HUES6 (cell line): ENCODE data around the gene TBC1D5.
"Not testable (repeated sequence)": the region's sequence is repeated elsewhere in the genome, so short reads cannot be mapped to it uniquely, and the experiment has no call there.

Experiments
- H3K27ac ChIP-seq: 2 replicates; pipeline ENCODE4 v1.7.0; 2013; ENCODE audit warnings: low read depth, mild to moderate bottlenecking, low read length, inconsistent platforms
- H3K27me3 ChIP-seq: 2 replicates; pipeline ENCODE4 v1.6.1; 2013; ENCODE audit warnings: low read length; ENCODE audit not compliant: control insufficient read depth, insufficient read depth
- H3K36me3 ChIP-seq: 2 replicates; pipeline ENCODE4 v1.6.1; 2013; ENCODE audit warnings: low read length; ENCODE audit not compliant: control insufficient read depth, insufficient read depth
- H3K4me1 ChIP-seq: 2 replicates; pipeline ENCODE4 v1.6.1; 2013; ENCODE audit warnings: low read length; ENCODE audit not compliant: control insufficient read depth, insufficient read depth
- H3K4me3 ChIP-seq: 2 replicates; pipeline ENCODE4 v1.5.1; 2013; ENCODE audit warnings: low read depth, low read length
- H3K9ac ChIP-seq: one replicate; pipeline ENCODE4 v1.6.1; 2013; ENCODE audit warnings: mild to moderate bottlenecking, low read length
- H3K9me3 ChIP-seq: 2 replicates; pipeline ENCODE4 v1.6.1; 2013; ENCODE audit warnings: low read depth, low read length; ENCODE audit not compliant: control insufficient read depth, insufficient read depth

TBC1D5 gene

DNA sequence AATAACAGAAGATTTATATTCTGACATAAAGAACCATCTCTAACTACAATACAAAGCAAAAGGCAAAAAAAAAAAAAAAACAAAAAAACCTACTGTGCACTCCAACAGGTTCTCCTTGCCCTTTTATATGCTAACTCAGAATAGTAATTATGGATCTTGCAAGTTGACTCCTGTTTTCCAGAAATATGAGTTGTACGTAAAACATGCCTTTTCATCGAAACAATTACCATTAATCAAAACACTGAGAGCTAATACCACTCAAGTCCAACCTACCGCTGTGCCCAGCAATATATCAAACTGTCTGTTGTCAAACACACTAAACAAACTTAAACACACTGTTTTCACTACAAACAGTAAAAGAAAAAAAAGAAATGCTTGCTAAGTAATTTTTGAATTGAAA, 389.8 kb downstream of the TBC1D5 start:
- Histone ChIP-seq H3K27me3 (no peaks in the 10 kb centered on the region), H3K4me3 (no peak overlapping the region), H3K9me3 (no peaks in the 10 kb centered on the region), H3K9ac (no peak overlapping the region), H3K4me1 (no peaks in the 10 kb centered on the region; the same call in 1 of the 2 replicates), H3K36me3 (no peaks in the 10 kb centered on the region), H3K27ac (no peak overlapping the region)

DNA sequence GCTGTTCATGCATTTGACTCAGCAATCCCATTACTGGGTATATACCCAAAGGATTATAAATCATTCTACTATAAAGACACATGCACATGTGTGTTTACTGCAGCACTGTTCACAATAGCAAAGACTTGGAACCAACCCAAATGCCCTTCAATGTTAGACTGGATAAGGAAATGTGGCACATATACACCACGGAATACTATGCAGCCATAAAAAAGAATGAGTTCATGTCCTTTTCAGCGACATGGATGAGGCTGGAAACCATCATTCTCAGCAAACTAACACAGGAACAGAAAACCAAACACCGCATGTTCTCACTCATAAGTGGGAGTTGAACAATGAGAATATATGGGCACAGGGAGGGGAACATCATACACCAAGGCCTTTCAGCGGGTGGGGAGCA, 391.2 kb downstream of the TBC1D5 start:
- not testable (repeated sequence) for H3K36me3 ChIP-seq

DNA sequence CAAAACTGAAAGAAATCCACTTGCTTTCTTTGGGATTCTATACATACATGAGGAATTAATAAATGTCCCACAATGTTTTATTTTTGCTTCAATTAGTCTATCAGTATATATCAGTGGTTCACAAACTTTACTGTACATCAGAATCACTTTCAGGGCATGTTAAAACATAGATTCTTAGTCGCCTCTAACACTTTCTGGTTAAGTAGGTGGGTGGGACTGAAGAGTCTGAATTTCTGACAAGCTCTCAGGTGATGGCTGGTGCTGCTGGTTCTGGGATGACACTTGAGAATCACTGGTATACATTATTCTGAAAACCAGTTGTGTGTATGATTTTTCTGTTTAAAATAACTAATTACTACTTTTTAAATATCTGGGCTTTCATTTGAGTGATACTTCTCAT, 393.3 kb downstream of the TBC1D5 start:
- Histone ChIP-seq H3K27ac (peak overlapping the region; percentile 26; the same call in 1 of the 2 replicates), H3K4me1 (no peaks in the 10 kb centered on the region), H3K27me3 (no peaks in the 10 kb centered on the region), H3K9me3 (no peaks in the 10 kb centered on the region), H3K4me3 (no peak overlapping the region), H3K36me3 (no peaks in the 10 kb centered on the region), H3K9ac (no peak overlapping the region)

More for the DNA sequence above, 391.2 kb downstream of the TBC1D5 start:
- H3K9ac ChIP-seq, H3K27ac ChIP-seq, H3K9me3 ChIP-seq, H3K4me1 ChIP-seq, H3K27me3 ChIP-seq, H3K4me3 ChIP-seq: not testable (repeated sequence)

DNA sequence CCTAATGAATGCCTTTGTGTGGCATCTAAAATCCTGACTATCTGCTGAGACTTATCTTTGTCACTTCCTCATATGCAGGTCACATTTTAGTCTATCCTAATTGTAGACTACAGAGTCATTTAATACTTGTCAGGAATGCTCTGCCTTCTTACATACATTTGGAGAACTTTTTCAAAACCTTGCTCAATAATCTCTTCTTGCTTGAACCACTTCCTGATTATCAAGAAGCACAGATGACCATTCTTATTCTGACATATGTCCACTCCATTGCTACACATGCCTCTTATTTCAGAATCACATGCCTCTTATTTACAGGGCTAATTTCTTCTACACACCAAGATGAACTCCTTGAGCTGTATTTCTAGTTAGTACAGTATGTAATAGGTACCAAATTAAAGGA, 400.3 kb downstream of the TBC1D5 start:
- Histone ChIP-seq H3K9me3 (no peaks in the 10 kb centered on the region), H3K4me1 (no peaks in the 10 kb centered on the region), H3K27me3 (no peaks in the 10 kb centered on the region), H3K9ac (no peak overlapping the region), H3K36me3 (no peaks in the 10 kb centered on the region), H3K27ac (no peak overlapping the region), H3K4me3 (no peak overlapping the region)

DNA sequence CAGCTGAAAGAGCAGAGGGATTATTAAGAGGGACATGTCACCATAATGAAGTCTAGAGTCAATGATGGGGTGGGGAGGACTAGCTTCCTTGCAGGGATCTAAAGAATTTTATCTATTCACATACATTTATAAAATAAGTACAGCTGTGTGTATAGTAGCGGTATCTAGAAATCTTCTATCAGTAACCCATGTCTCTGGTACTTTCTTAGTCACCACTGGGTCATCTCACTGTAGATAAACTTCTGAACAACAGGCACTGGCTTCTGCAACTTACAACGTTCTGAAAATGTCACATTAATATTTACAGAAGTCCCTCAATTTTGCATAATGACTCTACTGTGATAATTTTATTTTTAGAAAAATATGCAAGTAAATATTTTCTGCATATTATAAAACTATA, 401.7 kb downstream of the TBC1D5 start:
- H3K27me3 ChIP-seq = no peaks in the 10 kb centered on the region
- no peak overlapping the region for H3K27ac ChIP-seq
- no peaks in the 10 kb centered on the region for H3K36me3 ChIP-seq
- no peak overlapping the region for H3K4me3 ChIP-seq
- no peaks in the 10 kb centered on the region for H3K9me3 ChIP-seq
- H3K9ac ChIP-seq = no peak overlapping the region
- H3K4me1 ChIP-seq = no peaks in the 10 kb centered on the region

DNA sequence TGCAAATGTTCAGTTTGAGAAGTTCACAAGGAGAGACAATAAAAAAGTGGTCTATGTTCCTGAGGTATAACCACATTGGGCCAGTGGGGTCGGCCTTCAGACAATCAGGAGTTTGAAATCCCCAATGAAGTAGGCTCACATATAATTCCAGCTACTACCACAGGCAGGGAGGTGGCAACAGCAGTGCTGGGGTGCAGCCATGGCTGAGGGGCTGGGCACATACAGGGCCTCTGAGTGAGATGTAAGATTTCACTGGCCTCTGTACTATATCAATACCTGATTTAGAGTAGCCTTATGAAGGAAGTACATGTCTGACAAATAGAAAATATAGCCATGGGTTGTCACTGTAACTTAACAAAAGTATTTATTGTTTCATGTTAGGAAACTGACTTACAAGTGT, 402.2 kb downstream of the TBC1D5 start:
- no peaks in the 10 kb centered on the region for H3K27me3 ChIP-seq
- H3K27ac ChIP-seq = no peak overlapping the region
- H3K4me3 ChIP-seq = no peak overlapping the region
- H3K36me3 ChIP-seq = no peaks in the 10 kb centered on the region
- H3K9ac ChIP-seq = no peak overlapping the region
- H3K4me1 ChIP-seq = no peaks in the 10 kb centered on the region
- H3K9me3 ChIP-seq = no peaks in the 10 kb centered on the region

DNA sequence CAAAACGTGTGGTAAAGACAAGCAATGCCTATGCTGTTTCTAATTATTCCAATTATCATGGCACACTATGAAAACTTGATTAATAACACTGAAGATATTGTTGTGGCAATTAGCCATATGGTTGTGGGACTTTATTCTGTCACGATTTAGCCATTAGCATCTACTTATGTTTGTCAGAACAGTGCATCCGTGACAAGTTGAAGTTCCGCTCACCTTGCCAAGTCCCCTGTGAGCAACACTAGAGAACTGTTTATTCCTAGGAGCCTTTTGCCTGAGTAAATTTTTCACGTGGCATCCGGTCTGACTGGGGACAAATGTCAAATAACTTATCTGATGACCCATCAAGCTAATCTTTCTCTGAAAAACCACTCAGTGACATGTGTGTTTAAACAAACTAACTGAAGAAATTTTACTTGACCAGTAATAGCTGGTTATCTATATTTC, 403.3 kb downstream of the TBC1D5 start:
- no peak overlapping the region for H3K4me3 ChIP-seq
- no peak overlapping the region for H3K9ac ChIP-seq
- H3K4me1 ChIP-seq = peaks cover under 1% of the 10 kb centered on the region; the same call in 1 of the 2 replicates
- no peaks in the 10 kb centered on the region for H3K9me3 ChIP-seq
- no peaks in the 10 kb centered on the region for H3K36me3 ChIP-seq
- no peaks in the 10 kb centered on the region for H3K27me3 ChIP-seq
- H3K27ac ChIP-seq = no peak overlapping the region

DNA sequence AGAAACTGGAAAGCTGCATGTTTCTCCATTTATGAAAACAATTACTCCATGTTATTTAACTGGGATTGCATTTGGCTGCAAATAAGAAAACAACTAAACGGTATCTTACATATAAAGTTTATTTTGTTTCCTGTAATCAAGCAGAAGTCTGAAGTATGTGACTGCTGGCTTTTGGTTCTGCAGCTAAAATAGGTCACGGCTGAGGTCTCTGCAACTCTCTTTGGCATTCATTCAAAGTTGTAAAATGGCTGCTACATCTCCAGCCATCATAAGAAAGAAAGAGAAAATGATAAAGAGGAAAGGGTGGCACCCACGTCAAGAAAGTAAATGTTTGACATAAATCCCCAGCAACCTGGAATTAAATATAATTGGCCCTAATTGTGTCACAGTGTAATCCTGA, 406.1 kb downstream of the TBC1D5 start:
- Histone ChIP-seq H3K9me3 (no peaks in the 10 kb centered on the region), H3K36me3 (no peaks in the 10 kb centered on the region), H3K27ac (no peak overlapping the region), H3K9ac (no peak overlapping the region), H3K4me1 (peaks cover 5% of the 10 kb centered on the region; the same call in 1 of the 2 replicates), H3K4me3 (no peak overlapping the region), H3K27me3 (no peaks in the 10 kb centered on the region)

DNA sequence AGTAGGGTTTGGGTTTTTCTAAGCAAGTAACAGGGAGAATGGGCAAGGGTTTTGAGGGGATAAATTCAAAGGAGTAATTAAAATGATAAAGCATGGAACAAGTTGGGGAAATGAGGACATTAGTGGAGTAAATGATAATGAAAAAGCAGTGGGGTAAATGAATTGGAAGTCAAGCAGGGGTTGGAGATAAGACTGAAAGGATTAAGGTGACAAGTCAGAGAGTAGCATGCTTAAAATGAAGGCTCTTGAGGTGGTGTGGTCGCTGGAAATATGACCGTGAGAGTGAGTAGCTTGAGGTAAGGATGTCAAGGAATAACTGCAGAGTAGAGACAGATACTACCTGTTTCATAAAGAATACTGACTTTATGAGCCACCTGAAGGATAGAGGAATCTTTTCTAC, 408.5 kb downstream of the TBC1D5 start:
- Histone ChIP-seq H3K4me3 (no peak overlapping the region), H3K4me1 (peaks cover 5% of the 10 kb centered on the region; the same call in 1 of the 2 replicates), H3K9ac (no peak overlapping the region), H3K27me3 (no peaks in the 10 kb centered on the region), H3K36me3 (no peaks in the 10 kb centered on the region), H3K9me3 (no peaks in the 10 kb centered on the region), H3K27ac (no peak overlapping the region)

DNA sequence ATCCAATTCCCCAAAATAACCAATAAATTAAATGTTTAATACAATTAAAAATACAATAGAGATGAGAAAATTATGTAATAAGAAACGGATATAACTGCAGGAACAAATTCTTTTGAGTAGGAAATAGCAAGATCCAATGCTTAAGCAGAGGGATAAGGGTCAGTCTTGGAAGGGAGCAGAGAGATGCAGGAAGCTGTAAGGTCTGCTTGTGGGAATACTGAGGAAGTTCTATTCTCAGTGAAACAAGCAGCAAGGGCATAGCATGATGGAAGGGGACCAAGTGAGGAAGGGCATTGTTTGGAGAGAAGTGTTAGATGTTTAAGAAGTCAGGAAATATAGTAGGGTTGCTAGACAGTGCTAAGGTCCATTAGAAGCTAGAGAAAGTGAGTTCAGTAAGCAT, 409.0 kb downstream of the TBC1D5 start:
- Histone ChIP-seq H3K9ac (no peak overlapping the region), H3K4me1 (peaks cover 5% of the 10 kb centered on the region; the same call in 1 of the 2 replicates), H3K27me3 (no peaks in the 10 kb centered on the region), H3K9me3 (no peaks in the 10 kb centered on the region), H3K4me3 (no peak overlapping the region), H3K27ac (no peak overlapping the region), H3K36me3 (no peaks in the 10 kb centered on the region)

DNA sequence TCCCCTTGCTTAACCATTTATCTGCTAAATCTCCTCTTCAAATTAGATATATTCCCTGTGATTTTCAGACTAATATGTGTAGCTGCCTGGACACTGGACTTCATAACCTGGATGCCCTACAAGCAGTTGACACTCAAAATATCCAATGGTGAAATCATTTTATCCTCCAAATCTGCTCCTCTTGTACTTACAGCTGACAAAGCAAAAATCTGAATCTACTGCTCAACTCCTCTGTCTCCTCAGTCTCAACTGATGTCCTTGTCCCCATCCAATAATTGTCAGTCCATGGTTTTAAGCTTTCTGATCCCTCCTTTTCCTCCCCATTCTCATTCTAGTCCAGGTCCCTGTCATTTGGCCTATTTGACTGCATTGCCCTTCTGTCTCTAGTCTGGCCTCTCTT, 411.8 kb downstream of the TBC1D5 start:
- Histone ChIP-seq H3K4me3 (no peak overlapping the region), H3K36me3 (no peaks in the 10 kb centered on the region), H3K27me3 (no peaks in the 10 kb centered on the region), H3K9me3 (no peaks in the 10 kb centered on the region), H3K4me1 (peaks cover 5% of the 10 kb centered on the region; the same call in 1 of the 2 replicates), H3K27ac (no peak overlapping the region), H3K9ac (no peak overlapping the region)

DNA sequence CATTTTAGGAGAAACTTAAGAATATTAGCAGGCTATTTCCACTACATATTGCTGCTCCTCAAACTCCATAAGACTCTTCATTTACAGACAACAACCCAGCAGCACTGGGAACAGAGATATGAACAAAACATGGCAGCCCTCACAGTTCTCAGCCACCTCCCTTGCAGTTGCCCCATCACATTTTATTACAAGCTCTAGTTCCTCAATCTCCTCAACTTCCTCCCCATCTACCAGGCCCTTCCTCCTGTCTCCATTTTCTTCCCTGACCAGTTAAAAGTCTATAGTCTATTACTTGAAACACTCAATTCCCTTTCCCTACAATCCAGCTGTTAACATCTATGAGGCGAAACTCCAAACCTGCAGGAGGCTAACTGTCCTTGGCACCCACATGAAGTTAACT, 412.5 kb downstream of the TBC1D5 start:
- Histone ChIP-seq H3K36me3 (no peaks in the 10 kb centered on the region), H3K9me3 (no peaks in the 10 kb centered on the region), H3K27me3 (no peaks in the 10 kb centered on the region), H3K4me3 (no peak overlapping the region), H3K9ac (no peak overlapping the region), H3K27ac (no peak overlapping the region), H3K4me1 (peaks cover 5% of the 10 kb centered on the region; the same call in 1 of the 2 replicates)
